Left ventricle myocardium superior (tissue), 1 donor: ENCODE results near the gene CLIC5. TPM values are rescaled to one million over a fixed set of nuclear protein-coding genes. Genes with fewer than 3 reads are reported as not detected.

ENCODE experiments used
- ATAC-seq: fragments of 200-7000 bp; cut with Tn5 transposase; one replicate; pipeline ENCODE4 v1.9.1; 2020; ENCODE audit warnings: mild to moderate bottlenecking, moderate library complexity
- DNase-seq: peaks from one replicate; pipeline ENCODE4 v3.0.0-alpha.2; 2020
- intact Hi-C: fragments of 100-400 bp; cut with micrococcal nuclease; formaldehyde crosslinking; loops from one replicate; pipeline ENCODE4 v1.11.0; 2022
- total RNA-seq: library from RNA; stranded (reverse); fragmentation: NEBNext Ultra II Directional; extraction: Animal tissue kit (Norgen Biotek cat#: 25700); gene quantifications from one replicate; pipeline ENCODE4 v1.2.1, GENCODE V29; 2021
- donor health status: DM: no; HTN: yes; CAD: no; lungs with severe emphysema.

CLIC5 gene
- total RNA-seq, 1 donor from 2014 or later, result 272 TPM

DNA sequence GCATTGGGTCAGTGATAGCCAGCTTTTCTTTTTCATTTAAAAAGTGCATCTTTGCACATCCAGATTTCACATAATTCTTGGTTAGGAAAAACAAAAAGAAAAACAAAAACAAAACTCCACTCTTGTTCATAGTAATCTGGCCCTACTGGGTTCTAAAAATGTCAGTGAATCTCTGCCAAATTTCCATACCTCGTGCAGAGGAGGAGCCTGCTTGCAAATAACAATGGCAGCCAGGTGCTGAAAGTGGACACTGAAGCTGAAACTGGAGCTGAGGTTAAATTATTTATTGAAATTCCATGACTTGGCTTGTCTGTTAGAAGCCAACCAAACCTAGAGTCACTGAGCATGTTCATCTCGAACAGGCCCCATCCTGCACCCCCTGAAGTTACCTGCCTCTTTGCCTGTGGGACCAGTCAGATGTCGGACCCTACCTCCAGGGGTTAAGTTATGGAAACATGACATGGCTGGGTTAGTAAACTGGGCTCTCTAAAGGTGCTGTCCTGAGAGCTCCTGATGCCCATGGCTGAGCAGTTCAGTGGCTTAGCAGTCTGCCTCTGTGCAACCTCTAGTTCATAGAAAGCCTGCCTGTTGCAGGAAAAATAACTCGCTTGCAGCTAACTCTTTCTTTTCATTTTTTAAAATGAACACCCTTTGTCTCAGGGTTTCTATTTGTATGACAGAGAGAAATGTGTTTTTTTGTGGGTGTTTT is 42.7 kb downstream of the CLIC5 start:
- intact Hi-C loops, result no loop called here
- ATAC-seq (peak; percentile 62), DNase-seq (no peak)

DNA sequence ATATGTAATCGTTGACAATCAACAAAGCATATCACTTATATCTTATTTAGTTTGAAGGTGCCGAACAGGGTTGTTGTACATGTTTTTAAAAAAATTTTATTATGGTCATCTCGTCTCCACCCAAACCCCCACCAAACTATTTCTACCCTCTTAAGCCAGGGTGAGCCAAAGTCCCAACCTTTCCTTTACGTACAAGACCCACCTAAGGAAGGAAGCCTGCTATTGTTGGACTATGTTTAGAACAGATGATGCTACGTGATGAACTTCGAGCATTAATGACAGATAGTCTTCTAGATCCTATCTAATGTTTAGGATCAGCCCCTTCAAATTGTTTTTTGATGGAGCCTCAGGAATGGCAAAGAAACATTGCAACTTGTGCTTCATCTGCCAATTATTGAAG is 44.4 kb downstream of the CLIC5 start:
- DNase-seq (no peak), ATAC-seq (peak; percentile 47)
- intact Hi-C loops, result no loop called here

DNA sequence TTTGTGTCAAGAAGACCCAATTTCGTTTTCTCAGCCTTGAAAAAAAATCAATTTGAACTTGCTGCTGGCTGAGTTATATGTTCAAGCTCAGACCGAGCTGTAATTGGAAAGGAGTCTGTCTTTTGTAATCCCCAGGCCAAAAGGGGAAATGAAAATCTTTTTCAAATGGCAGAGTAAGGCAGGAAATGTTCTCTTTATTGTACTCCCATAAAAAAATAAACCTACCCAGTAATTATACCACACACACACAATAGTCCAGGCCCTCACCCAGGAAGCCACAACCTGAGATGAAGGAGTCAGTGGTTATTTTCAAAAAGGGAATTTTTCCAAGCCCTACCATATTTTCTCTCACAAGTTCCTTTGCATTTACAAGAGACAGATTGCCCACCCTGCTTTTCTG is 45.3 kb downstream of the CLIC5 start:
- intact Hi-C loops, result no loop called here
- peak; percentile 16 for ATAC-seq
- DNase-seq, result no peak

DNA sequence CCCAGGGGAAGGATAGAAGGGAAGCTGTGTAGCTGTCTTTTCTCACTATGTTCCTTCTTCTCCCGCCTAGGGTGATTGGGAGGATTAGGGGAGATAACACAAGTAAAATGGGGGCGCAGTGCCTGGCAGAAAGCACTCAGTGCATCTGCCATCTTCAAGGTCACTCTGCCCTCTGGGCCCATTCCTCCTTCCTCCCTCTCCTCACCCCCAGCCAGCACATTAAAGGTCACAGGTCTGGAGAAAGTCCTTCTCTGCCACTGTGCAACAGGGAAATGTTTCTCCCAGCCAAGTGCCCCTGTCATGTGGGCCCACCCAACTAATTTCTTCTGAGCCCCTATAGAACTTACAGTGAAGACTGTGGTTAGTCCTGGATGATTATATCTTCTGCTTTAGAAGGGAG is 45.8 kb downstream of the CLIC5 start:
- no peak for DNase-seq
- peak; percentile 24 for ATAC-seq
- intact Hi-C loops, result no loop called here

DNA sequence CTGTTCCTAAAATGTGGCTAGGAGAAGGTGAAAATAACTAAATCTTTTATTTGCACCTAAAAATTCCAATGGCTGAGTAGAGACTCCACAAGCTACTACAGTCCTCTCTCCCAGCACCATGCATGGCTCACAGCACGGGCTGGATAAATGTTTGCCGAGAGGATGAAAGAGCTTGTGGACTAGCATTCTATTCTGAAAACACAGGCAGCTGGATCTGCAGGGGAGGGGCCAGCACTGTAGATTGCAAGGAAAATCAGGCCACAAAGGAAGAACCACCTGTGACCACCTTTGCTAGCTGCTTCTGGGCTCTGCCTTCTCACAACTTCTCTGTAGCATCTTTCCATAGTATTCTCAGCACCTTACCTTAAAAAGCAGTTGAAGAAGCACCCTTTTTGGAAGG is 46.6 kb downstream of the CLIC5 start:
- intact Hi-C loops, result no loop called here
- DNase-seq (no peak), ATAC-seq (no peak)

DNA sequence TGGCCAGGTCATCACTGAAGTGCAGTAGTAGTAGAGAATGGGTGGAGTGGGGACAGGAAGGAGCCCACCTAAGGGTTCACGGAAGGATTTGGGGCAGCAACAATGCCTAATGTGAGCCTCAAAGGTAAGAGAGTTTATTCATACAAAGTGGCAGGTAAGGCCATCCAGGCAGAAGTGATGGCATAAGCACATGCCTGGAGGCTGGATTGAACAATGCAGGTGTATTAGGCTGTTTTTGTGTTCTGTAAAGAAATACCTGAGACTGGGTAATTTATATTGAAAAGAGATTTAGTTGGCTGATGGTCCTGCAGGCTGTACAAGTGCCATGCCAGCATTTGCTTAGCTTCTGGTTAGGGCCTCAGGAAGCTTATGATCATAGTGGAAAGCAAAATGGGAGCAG is 48.3 kb downstream of the CLIC5 start:
- DNase-seq, result no peak
- no peak for ATAC-seq
- intact Hi-C loops, result no loop called here

DNA sequence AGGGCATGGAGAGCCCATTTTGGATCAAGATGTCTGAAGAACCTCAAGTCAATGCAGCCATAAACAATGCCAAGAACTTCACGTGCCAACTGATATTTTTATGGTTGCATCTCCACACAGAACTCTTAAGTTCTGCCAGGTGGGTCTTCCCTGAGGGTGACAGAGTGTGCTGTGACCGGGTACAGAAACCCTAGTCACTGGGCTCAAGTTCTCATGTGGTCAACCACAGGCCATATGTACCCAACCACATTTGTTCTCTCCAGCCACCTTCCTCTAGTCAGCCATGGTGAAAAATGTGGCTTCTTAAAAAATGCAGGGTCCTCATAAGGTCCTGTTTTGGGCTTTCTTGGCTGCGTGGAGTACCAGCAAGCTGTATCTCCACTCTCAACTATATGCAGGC is 48.9 kb downstream of the CLIC5 start:
- DNase-seq (no peak), ATAC-seq (no peak)
- intact Hi-C loops, result no loop called here

DNA sequence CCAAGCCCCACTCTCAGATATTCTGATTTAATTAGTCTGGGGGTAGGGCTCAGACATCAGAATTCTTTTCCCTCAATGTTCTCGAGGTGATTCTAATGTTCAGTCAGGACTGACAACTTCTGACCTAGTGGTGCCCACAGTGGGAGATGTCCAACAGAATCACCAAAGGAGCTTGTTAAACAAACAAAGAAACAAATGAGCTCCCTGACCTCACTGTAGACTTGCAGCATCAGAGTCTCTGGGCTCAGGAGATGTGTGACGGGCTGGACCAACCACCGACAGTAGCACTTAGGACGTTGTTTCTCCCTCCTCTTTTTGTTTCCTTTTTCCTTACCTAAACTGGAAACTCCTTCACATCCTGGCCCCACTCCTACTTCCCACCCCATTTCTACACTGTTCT is 49.3 kb downstream of the CLIC5 start:
- intact Hi-C loops, result no loop called here
- no peak for ATAC-seq
- DNase-seq, result no peak

DNA sequence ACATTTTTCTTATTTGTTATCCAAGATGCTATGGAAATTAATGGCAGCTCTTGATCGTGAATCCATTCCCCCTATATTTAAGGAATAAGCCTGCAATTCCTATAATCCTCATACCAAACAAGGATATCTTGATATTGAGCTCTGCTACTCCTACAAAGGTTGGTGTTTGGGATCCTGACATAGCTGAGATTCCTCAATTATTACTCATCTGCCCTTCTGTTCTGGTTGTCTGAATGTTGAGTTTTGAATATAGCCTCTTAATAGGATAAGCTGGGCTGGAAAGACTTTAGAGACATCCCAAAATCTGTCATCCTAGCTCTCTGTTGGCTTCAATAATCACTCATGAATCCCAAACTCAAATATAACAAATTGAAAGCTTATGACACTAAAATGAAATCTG is 49.9 kb downstream of the CLIC5 start:
- intact Hi-C loops, result no loop called here
- ATAC-seq (no peak), DNase-seq (no peak)

DNA sequence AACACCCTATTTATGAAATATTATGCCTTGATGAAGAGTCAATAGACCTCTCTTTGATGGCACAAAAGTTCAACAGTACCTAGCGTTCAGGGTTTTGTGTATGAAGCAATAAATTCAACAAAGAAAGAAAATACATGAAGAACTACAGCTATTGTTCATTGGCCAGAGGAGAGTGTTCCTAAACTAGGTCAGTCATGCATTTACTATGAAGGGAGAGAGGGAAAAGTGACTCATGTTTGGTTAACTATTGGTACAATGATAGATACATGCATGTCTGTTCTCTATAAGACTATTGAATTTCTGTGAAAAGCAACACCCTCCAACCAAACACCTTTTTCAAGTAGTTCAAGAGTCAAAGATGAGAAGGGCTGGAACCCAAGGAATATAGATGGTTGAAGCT is 50.7 kb downstream of the CLIC5 start:
- intact Hi-C loops, result no loop called here
- DNase-seq (no peak), ATAC-seq (no peak)

DNA sequence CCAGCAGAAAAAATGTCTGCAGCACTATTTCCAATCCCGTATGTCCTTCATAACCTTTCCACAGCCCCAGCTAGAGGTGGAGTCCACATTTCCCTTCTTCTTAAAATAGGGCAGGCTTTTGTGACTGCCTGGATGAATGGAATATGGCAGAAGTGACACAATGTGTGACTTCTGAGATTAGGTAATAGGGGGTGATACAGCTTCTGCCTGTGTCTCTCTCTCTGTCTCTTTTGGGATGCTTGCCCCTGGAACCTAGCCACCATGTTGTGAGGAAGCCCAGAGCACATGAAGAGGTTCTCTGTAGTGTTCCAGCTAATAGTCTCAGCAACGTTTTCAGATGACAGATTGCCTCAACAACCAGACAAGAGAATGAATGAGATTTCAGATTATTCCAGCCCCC is 51.4 kb downstream of the CLIC5 start:
- ATAC-seq, result peak; percentile 37
- DNase-seq, result no peak
- intact Hi-C loops, result no loop called here

DNA sequence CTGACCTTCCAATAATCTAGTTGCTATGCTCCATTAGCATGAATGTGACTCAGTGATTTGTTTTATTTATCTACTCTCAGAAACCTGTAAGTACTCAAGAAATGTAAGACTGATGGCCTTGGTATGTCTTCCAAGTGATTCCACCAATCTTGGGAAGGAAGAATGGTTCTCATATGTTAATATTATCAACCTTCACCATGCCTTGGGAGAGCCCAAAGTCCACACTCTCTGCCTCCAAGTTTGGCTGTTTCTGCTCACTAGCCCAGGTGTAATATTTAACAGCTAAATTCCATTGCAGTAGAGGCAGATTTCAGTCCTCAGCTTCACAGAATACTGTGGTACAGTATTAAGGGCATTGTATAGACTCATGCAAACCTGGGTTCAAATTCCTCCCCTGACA is 51.8 kb downstream of the CLIC5 start:
- DNase-seq (no peak), ATAC-seq (no peak)
- intact Hi-C loops, result no loop called here

DNA sequence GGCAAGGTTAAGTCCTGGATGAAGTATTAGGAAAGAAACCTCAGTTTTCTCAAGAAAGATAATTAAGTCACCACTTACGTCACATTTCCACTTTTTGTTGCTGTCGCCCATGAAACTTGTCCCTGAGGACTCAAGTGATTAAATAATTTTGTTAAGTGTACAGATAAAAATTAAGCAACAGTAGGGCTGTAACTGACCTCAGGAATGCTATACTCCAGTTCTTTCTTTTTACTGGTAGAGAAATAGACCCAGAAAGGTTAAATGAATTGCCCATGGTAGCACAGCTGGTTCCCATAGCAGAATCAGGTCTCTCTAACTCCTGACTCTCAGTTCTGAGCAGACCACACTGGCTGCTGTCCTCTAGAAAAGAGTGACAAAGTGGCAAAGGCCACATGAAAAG is 54.5 kb downstream of the CLIC5 start:
- ATAC-seq (peak; percentile 34), DNase-seq (no peak)
- intact Hi-C loops, result no loop called here

DNA sequence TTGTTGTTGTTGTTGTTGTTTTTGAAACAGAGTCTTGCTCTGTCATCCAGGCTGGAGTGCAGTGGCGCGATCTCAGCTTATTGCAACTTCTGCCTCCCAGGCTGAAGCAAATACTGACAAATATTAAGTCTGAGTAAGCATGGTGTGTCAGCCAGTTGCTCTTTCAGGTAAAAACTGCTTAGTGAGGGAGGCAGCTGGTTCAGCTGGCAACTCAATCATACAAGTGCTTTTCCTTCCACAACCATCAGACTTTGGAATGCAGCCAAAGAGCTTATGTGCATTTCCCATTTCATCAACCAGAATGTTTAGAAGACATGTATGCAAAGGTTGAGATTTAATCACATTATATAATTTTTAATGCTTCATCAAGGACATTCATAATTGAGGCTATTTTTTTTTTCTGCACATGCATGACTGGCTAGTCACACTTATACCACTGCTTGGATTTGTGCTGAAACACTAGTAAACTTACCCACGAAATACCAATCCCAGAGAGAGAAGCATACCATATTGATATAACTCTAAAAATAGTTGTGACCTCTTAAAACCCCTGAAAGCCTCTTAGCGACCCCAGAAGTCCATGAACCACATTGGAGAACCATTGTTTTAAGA is 56.0 kb downstream of the CLIC5 start:
- intact Hi-C loops, result no loop called here
- peak; percentile 29 for ATAC-seq

DNA sequence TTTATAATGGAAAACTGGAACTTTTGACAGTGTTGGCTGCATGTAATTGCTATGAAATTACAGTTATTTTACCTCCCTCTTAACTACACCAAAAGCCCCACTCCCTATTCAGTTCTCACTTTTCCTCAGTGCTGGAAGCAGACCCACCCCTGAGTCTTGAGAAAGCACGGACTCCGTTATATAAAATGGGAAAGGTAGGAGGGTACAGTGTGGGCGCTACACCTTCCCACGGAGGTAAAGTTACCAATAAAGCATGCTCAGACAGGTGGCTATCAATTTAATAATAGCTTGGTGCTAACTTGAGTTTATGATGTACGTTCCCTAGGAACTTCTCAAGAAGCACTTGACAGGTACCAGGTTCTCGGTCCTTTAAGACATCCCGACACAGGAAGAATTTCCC is 59.0 kb downstream of the CLIC5 start:
- DNase-seq, result no peak
- no peak for ATAC-seq
- intact Hi-C loops, result no loop called here

More for the DNA sequence above, 56.0 kb downstream of the CLIC5 start:
- DNase-seq, result no peak

DNA sequence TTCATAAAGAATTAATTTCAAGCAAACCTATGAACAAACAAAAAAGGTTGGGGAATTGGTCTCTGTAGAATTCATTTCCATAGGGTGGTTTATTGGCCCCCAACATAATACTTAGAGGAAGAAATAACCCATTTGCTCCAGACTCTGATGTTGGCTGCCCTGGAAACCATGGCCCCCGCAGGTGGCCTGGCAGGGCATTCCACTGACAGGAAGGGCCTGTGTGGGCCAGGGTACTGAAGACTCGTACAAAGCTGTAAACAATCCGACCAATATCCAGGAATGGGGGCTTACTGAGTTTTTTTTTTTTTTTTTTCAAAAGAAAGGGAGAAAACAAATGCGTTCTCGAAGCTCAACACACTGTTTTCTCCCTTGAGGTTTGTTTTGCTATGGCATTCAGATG is 59.5 kb downstream of the CLIC5 start:
- DNase-seq (no peak), ATAC-seq (no peak)
- intact Hi-C loops, result no loop called here

DNA sequence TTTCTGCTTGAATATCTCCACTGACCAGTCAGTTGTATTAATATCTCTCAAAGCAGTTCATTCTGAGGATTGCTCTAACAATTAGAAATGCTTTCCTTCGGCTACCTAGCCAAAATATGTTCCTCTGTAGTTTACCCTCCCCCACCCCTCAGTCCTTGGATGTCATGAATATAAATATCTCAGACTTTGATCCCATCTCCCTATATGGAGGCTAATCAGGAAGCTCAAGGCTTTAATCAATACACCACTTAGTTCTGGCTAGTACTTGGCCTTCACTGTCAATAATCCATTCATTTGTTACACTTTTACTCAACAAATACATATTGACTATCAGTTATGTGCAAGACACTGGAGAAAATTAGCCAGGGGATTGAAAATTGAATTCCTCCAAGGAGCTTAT is 60.1 kb downstream of the CLIC5 start:
- ATAC-seq (no peak), DNase-seq (no peak)
- intact Hi-C loops, result no loop called here

DNA sequence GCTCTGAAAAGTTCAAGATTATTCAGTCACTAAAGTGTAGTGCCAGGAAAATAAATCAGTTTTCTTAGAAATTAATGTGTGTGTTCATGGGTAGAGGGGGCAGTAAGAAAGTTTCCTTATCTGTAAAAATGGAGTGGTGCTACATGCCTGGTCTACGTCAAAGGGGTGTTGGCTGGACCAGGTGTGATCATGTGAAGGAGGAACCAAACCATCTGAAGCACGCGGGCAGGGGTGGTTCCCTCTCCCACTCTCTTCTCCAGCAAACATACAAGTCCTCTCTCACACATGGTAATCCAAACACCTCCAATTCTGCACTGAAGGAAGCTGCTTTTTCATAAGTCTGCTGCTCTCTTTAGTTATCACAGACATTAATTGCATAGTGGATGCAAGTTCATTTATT is 63.1 kb downstream of the CLIC5 start:
- intact Hi-C loops, result no loop called here
- DNase-seq, result no peak
- ATAC-seq, result no peak

DNA sequence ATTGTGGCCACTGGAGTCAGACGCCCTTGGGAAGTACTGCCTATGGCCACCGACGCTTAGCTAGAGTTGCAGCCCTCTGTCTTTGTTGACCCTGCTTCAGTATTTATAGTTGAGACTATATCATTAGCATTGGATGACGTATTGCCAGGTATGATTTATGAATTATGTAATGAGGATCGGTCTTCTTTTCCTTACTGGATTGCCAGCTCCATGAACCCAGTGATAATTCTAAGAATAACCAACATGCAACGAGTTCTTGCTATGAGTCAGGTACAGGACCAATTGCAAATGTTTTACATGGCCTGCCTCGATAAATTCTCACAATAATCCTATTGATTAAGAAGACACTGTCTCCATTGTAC is 63.5 kb downstream of the CLIC5 start:
- no peak for ATAC-seq
- intact Hi-C loops, result no loop called here
- DNase-seq, result no peak

DNA sequence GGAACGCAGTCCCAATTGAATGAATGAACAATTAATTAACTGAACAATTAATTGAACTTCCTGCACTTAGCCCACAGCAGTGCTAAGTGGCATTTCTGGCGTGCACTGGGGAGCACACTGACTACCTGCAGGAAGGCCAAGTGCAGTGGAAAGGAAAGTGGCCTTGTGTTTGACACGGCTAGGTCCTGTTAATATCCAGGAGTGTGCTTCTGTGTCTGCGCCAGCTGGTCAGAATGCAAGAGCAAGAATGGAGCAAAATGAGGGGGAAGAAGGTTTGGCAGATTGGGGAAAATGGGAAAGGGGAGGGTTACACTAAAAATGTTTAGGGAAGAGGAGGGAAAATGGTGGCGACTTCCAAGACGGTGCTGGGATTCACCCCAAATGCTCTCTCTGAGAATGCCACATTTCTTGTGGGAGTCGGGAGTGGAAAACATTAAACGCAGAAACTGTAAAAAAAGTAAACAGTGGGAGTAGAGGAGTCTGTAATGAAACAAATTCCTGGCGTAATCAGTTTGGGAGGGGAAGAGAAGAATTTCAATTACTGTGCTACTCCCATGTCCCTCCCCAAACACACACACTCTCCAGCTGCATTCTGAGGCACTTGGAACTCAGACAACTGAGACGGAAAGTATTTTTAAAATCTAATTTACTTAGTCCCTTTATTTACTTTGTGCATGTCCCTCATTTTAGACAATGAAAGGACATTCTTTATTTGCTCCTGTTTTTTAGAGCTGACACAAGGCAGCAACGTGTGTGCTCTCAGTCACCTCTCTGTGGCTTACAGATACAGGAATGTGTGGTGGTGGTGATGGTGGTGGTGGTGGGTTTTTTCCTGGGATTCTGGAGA is 64.1 kb downstream of the CLIC5 start:
- DNase-seq (no peak), ATAC-seq (peak; percentile 26)
- intact Hi-C loops, result no loop called here

DNA sequence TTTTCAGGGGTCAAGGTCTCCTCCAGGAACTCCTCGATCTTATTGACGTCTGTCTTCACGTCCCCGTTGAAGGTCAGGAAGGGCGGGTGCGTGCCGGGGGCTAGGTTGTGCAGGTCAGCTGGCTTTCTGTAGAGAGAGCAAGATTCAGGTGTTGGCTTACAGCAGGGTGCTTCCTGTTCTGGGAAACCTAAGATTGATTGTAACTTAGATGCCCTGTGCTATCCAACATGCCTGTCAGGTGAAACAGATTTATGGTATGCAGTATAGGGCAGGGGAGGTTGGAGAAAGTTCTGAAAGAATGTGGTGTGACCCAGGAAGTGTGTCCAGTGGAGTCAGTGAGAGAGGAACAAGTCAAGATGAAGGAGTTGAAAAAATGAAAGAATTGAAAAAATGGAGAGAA is 66.4 kb downstream of the CLIC5 start:
- intact Hi-C loops, result no loop called here
- DNase-seq (no peak), ATAC-seq (no peak)
